ENCODE data around the gene TTC27.

DNA sequence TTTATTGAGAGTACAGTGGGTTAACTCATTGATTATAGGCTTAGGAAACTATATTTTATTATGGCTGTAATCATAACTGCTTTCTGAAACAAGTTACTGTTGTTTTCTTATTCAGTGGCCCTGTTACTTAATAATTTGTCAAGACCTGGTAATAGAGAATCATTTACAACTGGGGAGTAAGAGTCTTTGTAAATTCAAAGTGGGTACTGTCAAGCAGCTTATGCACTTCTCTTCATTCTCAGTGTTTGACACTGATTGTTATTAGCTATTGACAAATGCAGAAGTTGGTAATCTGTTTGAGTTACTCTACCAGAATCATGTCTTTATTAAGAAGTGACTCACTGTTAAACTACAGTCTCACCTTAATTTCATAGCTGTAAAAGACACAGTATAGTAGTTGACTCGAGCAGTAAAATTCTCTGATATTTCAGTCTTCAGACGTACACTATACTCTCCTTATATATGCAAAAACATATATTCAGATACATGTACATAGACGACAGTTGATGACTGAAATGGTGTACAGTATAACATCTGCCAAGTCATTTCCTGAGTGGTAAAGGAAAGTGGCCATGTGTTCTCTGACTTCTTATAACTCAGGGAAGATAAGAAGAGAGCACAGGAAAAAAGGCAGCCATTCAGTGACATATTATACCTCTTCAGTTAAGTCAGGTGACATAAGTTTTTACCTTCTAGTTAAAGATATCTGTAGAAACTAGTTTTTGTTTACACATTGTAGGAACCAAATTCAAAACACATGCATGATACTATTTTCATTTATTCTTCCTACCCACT, 36.0 kb upstream of the TTC27 start:
- no peak for TF ChIP-seq CTCF (conservative IDR thresholded peaks at IDR 0.05 in 1 of 2, IDR thresholded peaks at IDR 0.05 in 1 of 2; ENCODE audit: extremely low read depth in 1 of 2, insufficient read depth in 1 of 2, low read depth in 1 of 2, low read length in 2 of 2)
- TF ChIP-seq EZH2 (IDR thresholded peaks at IDR 0.05; ENCODE audit: borderline replicate concordance, low read length) = no peak
